ENCODE results near the gene ADGRB3. TPM values are rescaled to one million over a fixed set of nuclear protein-coding genes. Genes with fewer than 3 reads are reported as not detected.

Gene ADGRB3
- total RNA-seq, 1 donor from 2014 or later = 2.4 TPM

DNA sequence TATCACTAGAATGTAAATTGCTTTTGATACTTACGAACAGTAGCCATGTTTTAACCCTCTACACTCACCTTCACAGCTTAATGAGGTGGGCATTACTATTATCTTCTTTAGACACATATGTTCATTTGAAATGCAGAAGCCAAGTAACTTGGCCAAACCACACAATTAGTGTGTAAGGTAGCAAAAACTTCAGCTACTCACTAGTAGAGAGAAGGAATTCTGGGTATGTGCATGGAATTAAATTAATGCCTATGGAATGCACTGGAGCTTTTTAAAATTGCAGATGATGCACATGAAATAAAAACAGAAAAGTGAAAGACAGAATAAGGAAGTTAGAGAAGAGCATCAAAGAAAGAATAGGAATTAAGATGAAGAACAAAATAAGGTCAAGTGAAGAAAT lies 494.0 kb downstream of the ADGRB3 start:
- TF ChIP-seq, protein P1, sequence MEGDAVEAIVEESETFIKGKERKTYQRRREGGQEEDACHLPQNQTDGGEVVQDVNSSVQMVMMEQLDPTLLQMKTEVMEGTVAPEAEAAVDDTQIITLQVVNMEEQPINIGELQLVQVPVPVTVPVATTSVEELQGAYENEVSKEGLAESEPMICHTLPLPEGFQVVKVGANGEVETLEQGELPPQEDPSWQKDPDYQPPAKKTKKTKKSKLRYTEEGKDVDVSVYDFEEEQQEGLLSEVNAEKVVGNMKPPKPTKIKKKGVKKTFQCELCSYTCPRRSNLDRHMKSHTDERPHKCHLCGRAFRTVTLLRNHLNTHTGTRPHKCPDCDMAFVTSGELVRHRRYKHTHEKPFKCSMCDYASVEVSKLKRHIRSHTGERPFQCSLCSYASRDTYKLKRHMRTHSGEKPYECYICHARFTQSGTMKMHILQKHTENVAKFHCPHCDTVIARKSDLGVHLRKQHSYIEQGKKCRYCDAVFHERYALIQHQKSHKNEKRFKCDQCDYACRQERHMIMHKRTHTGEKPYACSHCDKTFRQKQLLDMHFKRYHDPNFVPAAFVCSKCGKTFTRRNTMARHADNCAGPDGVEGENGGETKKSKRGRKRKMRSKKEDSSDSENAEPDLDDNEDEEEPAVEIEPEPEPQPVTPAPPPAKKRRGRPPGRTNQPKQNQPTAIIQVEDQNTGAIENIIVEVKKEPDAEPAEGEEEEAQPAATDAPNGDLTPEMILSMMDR (IDR thresholded peaks at IDR 0.05; ENCODE audit: unreplicated experiment) = no peak
- H3K4me1 Mint-ChIP-seq (ENCODE audit: unreplicated experiment) = peaks cover 5% of the 10 kb centered on the region
- no peak overlapping the region for H3K27ac Mint-ChIP-seq (ENCODE audit: unreplicated experiment)
- DNase-seq (ENCODE audit: low spot score) = no peak
- no peaks in the 10 kb centered on the region for H3K9me3 Mint-ChIP-seq (ENCODE audit: unreplicated experiment)
- H3K4me3 Mint-ChIP-seq (ENCODE audit: unreplicated experiment) = no peak overlapping the region
- H3K36me3 Mint-ChIP-seq (ENCODE audit: low read depth, unreplicated experiment) = no peaks in the 10 kb centered on the region
- H3K27me3 Mint-ChIP-seq (ENCODE audit: unreplicated experiment) = no peaks in the 10 kb centered on the region

DNA sequence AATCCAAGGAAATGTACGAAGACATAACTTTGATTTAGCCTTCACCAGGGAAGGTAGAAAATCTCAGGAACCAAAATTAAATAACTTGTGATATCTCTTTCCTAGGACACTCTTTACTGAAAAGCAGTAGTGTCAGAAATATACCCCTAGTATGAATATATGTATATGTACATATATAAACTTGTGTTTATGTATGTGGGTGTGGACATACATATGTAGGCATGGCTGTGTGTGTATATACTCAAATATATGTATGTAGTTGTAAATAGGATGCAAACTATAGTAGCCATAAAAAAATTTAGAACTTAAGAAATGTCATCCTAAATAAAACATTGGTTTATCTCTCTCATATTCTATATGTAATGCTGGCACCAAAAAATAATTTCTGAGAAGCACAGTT lies 500.8 kb downstream of the ADGRB3 start:
- H3K27me3 Mint-ChIP-seq (ENCODE audit: unreplicated experiment) = no peaks in the 10 kb centered on the region
- H3K36me3 Mint-ChIP-seq (ENCODE audit: low read depth, unreplicated experiment) = no peaks in the 10 kb centered on the region
- H3K9me3 Mint-ChIP-seq (ENCODE audit: unreplicated experiment) = no peaks in the 10 kb centered on the region
- TF ChIP-seq, protein P1 (IDR thresholded peaks at IDR 0.05; ENCODE audit: unreplicated experiment) = no peak
- no peak overlapping the region for H3K27ac Mint-ChIP-seq (ENCODE audit: unreplicated experiment)
- H3K4me1 Mint-ChIP-seq (ENCODE audit: unreplicated experiment) = peaks cover 8% of the 10 kb centered on the region
- no peak for DNase-seq (ENCODE audit: low spot score)
- no peak overlapping the region for H3K4me3 Mint-ChIP-seq (ENCODE audit: unreplicated experiment)

DNA sequence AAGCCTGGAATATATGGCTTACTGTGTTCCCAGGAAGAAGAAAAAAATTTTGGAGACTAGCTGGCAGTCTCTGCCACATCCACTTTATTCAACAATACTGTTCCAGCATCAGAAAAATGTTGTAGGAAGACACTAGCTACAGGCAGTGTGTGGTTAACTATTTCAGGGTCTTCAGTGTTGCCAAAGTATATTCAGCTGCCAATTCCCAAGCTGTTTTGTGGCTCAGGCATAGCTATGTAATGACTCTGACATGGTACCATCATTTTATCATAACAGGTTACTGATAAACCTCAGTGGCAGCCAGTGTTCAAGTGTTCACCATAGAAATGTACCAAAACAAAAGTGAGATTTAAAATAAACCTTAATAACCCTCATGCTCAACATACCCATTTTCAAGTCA lies 503.1 kb downstream of the ADGRB3 start:
- Mint-ChIP-seq H3K4me1 (ENCODE audit: unreplicated experiment) (peaks cover 8% of the 10 kb centered on the region), H3K36me3 (ENCODE audit: low read depth, unreplicated experiment) (no peaks in the 10 kb centered on the region), H3K4me3 (ENCODE audit: unreplicated experiment) (no peak overlapping the region), H3K9me3 (ENCODE audit: unreplicated experiment) (no peaks in the 10 kb centered on the region), H3K27ac (ENCODE audit: unreplicated experiment) (no peak overlapping the region), H3K27me3 (ENCODE audit: unreplicated experiment) (no peaks in the 10 kb centered on the region)
- TF ChIP-seq, protein P1 (IDR thresholded peaks at IDR 0.05; ENCODE audit: unreplicated experiment) = no peak
- DNase-seq (ENCODE audit: low spot score) = no peak

DNA sequence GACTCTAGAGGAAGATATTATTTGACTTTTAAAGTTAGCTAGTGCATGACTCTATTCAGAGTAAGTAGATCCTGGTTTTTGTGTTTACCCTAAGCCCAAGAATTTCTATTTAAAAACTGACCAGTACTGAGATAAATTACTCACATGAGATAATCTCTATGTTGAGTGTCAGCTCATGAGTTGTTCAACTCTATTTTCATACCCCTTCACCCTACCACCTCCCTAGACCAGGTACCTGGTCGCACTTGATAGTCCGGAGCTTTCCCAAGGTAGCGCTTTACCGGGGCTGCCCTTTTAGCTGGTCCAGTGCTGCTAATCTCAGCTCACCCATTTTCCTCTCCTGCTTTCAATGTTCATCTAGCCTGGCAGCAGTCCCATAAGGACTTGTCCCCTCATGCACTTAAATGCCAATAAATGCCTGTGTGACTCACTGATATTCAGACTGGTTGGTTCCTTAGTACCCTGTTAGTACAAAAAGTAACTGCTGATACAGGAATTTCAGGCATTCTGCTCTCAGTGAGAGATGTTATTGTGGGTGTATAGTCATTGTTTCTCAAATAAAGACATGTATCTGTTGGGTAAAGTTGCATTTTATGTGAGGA lies 503.9 kb downstream of the ADGRB3 start:
- no peak for DNase-seq (ENCODE audit: low spot score)
- Mint-ChIP-seq H3K27me3 (ENCODE audit: unreplicated experiment) (no peaks in the 10 kb centered on the region), H3K27ac (ENCODE audit: unreplicated experiment) (no peak overlapping the region), H3K36me3 (ENCODE audit: low read depth, unreplicated experiment) (no peaks in the 10 kb centered on the region), H3K4me1 (ENCODE audit: unreplicated experiment) (peaks cover 4% of the 10 kb centered on the region), H3K4me3 (ENCODE audit: unreplicated experiment) (no peak overlapping the region), H3K9me3 (ENCODE audit: unreplicated experiment) (no peaks in the 10 kb centered on the region)
- TF ChIP-seq, protein P1 (IDR thresholded peaks at IDR 0.05; ENCODE audit: unreplicated experiment) = no peak

DNA sequence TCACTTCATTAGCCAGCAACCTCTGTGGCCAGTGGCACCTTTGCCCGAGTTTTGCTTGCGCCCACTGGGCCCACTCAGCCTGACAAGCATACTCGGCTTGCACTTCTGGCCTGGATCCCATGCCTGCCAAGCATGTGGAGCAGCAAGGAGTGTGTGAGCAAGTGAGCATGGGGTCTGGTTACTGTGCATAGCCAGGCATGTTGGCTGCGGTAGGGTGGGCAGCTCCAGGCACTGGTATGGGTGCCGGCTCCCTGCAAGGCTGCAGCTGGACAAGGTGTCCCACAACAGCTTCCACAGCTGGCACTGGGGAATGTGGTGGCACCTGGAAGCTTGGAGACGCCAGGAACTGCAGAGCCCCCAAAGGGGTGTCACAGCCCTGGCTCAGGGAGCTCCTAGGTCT lies 510.0 kb downstream of the ADGRB3 start:
- Mint-ChIP-seq H3K4me1 (ENCODE audit: unreplicated experiment) (no peaks in the 10 kb centered on the region), H3K9me3 (ENCODE audit: unreplicated experiment) (peaks cover 5% of the 10 kb centered on the region), H3K36me3 (ENCODE audit: low read depth, unreplicated experiment) (peaks cover 2% of the 10 kb centered on the region), H3K27me3 (ENCODE audit: unreplicated experiment) (no peaks in the 10 kb centered on the region), H3K27ac (ENCODE audit: unreplicated experiment) (no peak overlapping the region), H3K4me3 (ENCODE audit: unreplicated experiment) (peak overlapping the region; percentile 42)
- TF ChIP-seq, protein P1 (IDR thresholded peaks at IDR 0.05; ENCODE audit: unreplicated experiment) = no peak
- no peak for DNase-seq (ENCODE audit: low spot score)
